Stimulated activated CD4-positive, alpha-beta T cell treated with anti-CD3 and anti-CD28 coated beads, Interleukin-1b, Interleukin-23, amount 100 ng/mL, for 48 hours (primary cell): ENCODE data around the gene WNK4.

Experiments used
- DNase-seq: peaks from one replicate; pipeline ENCODE4 v3.0.0-alpha.2; 2020

Gene WNK4

GRCh38 chr17:42773290-42774035 is 6.9 kb upstream of the WNK4 start, which contains the start of gene VPS25:
Gene VPS25 (plus strand): TSS chr17:42773449. CDS start chr17:42773476, 27 bp downstream.
- peak; percentile 71 for DNase-seq

- DNase-seq: no peak
Measured at GRCh38 chr17:42774066-42774745, 6.2 kb upstream of the WNK4 start.

- no peak for DNase-seq
Measured at GRCh38 chr17:42775534-42776098, 4.8 kb upstream of the WNK4 start.

- no peak for DNase-seq
Measured at GRCh38 chr17:42778570-42778969, 1.8 kb upstream of the WNK4 start.

GRCh38 chr17:42779304-42779935 is 990 bp upstream of the WNK4 start:
- DNase-seq: no peak

- no peak for DNase-seq
Measured at GRCh38 chr17:42780851-42781638, 635 bp downstream of the WNK4 start.

GRCh38 chr17:42781639-42782165 is 1.3 kb downstream of the WNK4 start:
- DNase-seq: no peak

GRCh38 chr17:42782166-42783061 is 2.0 kb downstream of the WNK4 start:
- no peak for DNase-seq

GRCh38 chr17:42783062-42783790 is 2.8 kb downstream of the WNK4 start:
- DNase-seq: no peak

GRCh38 chr17:42783791-42784138 is 3.4 kb downstream of the WNK4 start:
- DNase-seq: no peak

GRCh38 chr17:42784409-42784808 is 4.0 kb downstream of the WNK4 start:
- DNase-seq: no peak

GRCh38 chr17:42784811-42785592 is 4.6 kb downstream of the WNK4 start:
- DNase-seq: no peak

GRCh38 chr17:42787266-42787665 is 6.9 kb downstream of the WNK4 start:
- no peak for DNase-seq

- no peak for DNase-seq
Measured at GRCh38 chr17:42791948-42792347, 11.5 kb downstream of the WNK4 start.

- no peak for DNase-seq
Measured at GRCh38 chr17:42792545-42792944, 12.1 kb downstream of the WNK4 start.

- DNase-seq: no peak
Measured at GRCh38 chr17:42795061-42795460, 14.7 kb downstream of the WNK4 start.

- no peak for DNase-seq
Measured at GRCh38 chr17:42795465-42795864, 15.1 kb downstream of the WNK4 start.

GRCh38 chr17:42796066-42796758 is 15.8 kb downstream of the WNK4 start:
- no peak for DNase-seq
